GM23248 (cell line): ENCODE results near the gene EPS8L1. TPM values are rescaled to one million over a fixed set of nuclear protein-coding genes. Genes with fewer than 3 reads are reported as not detected.
A peak's percentile ranks its signal among the peaks of the same experiment; 100 is the strongest.

Experiments
- DNase-seq: peaks from one replicate; pipeline ENCODE4 v3.0.0-alpha.2; 2015
- H2AFZ ChIP-seq: fragments of 200-600 bp; sonication (generic); 2 replicates; pipeline ENCODE4 v1.6.1; 2016; ENCODE audit warnings: antibody characterized with exemption
- H3F3A ChIP-seq: fragments of 200-600 bp; sonication (generic); 2 replicates; pipeline ENCODE4 v1.6.1; 2016; ENCODE audit warnings: mild to moderate bottlenecking, antibody characterized with exemption, mixed run types; ENCODE audit not compliant: insufficient read depth
- H3K27ac ChIP-seq: fragments of 200-600 bp; sonication (generic); 2 replicates; pipeline ENCODE4 v1.5.1; 2016; ENCODE audit warnings: mild to moderate bottlenecking
- H3K27me3 ChIP-seq: fragments of 200-600 bp; sonication (generic); replicated peaks from 2 replicates; pipeline ENCODE4 v1.6.1; 2016; ENCODE audit warnings: mild to moderate bottlenecking; ENCODE audit not compliant: insufficient read depth
- H3K36me3 ChIP-seq: fragments of 200-600 bp; sonication (generic); 2 replicates; pipeline ENCODE4 v1.6.1; 2016; ENCODE audit warnings: low read depth, mild to moderate bottlenecking
- H3K4me1 ChIP-seq: fragments of 200-600 bp; sonication (generic); 2 replicates; pipeline ENCODE4 v1.6.1; 2016; ENCODE audit warnings: mild to moderate bottlenecking; ENCODE audit not compliant: insufficient read depth
- H3K4me2 ChIP-seq: fragments of 200-600 bp; sonication (generic); one replicate; pipeline ENCODE4 v1.6.1; 2016; ENCODE audit warnings: mild to moderate bottlenecking; ENCODE audit not compliant: unreplicated experiment
- H3K4me3 ChIP-seq: fragments of 200-600 bp; sonication (generic); 2 replicates; pipeline ENCODE4 v1.5.1; 2016; ENCODE audit warnings: mild to moderate bottlenecking
- H3K79me2 ChIP-seq: fragments of 200-600 bp; sonication (generic); 2 replicates; pipeline ENCODE4 v1.6.1; 2016; ENCODE audit warnings: mild to moderate bottlenecking; ENCODE audit not compliant: insufficient read depth
- H3K9ac ChIP-seq: fragments of 200-600 bp; sonication (generic); 2 replicates; pipeline ENCODE4 v1.6.1; 2016; ENCODE audit warnings: mild to moderate bottlenecking
- H3K9me2 ChIP-seq: fragments of 200-600 bp; sonication (generic); 2 replicates; pipeline ENCODE4 v1.6.1; 2016; ENCODE audit warnings: mixed run types, mild to moderate bottlenecking, moderate library complexity; ENCODE audit not compliant: insufficient read depth
- H3K9me3 ChIP-seq: fragments of 200-600 bp; sonication (generic); one replicate; pipeline ENCODE4 v1.6.1; 2017; ENCODE audit warnings: low read depth
- H4K20me1 ChIP-seq: fragments of 200-600 bp; sonication (generic); 2 replicates; pipeline ENCODE4 v1.6.0; 2016; ENCODE audit not compliant: insufficient read depth
- EZH2 ChIP-seq: fragments of 200-600 bp; sonication (generic); IDR thresholded peaks from 2 replicates; pipeline ENCODE4 v1.6.1; 2018; ENCODE audit warnings: antibody characterized with exemption, mild to moderate bottlenecking; ENCODE audit not compliant: insufficient read depth, poor library complexity, severe bottlenecking
- EZH2phosphoT487 ChIP-seq: fragments of 200-600 bp; sonication (generic); IDR thresholded peaks from 2 replicates; pipeline ENCODE4 v1.6.1; 2018; ENCODE audit warnings: antibody characterized with exemption, moderate library complexity, mild to moderate bottlenecking, low read depth; ENCODE audit not compliant: insufficient read depth
- WGBS, 2 experiments: methylation state at CpG; one replicate each; pipeline ENCODE4 v1.1.6; 2015 to 2017; ENCODE audit warnings: low lambda C conversion rate in 2 of 2, low coverage in 1 of 2; ENCODE audit errors: missing lambda C conversion rate in 2 of 2; 5-methylcytosine and 5-hydroxymethylcytosine counted together
- in situ Hi-C: fragments of 300-500 bp; cut with MboI; formaldehyde crosslinking; loops from 2 replicates; pipeline ENCODE4 v1.15.0; 2020
- polyA plus RNA-seq: library from polyadenylated mRNA; unstranded; fragments of >200 nt; fragmentation: Nextera tagmentation; extraction: Ambion mirVana; gene quantifications from 2 replicates; pipeline ENCODE4 v1.2.1, GENCODE V29; 2016
- total RNA-seq: library from RNA; depleted of rRNA; stranded (reverse); fragments of >200 nt; shearing (Covaris generic); gene quantifications from 2 replicates; pipeline ENCODE4 v1.2.3, GENCODE V29; 2014

The EPS8L1 gene
- total and polyA plus RNA-seq, 2 experiments from 2014 or later: 0.76 to 1.1 TPM

- peaks cover 26% of the 10 kb centered on the region for H3K4me1 ChIP-seq
- H4K20me1 ChIP-seq: no peaks in the 10 kb centered on the region
- H3K9me2 ChIP-seq: no peaks in the 10 kb centered on the region
- H3K36me3 ChIP-seq: no peaks in the 10 kb centered on the region
- peaks cover 64% of the 10 kb centered on the region for H3K79me2 ChIP-seq
- TF ChIP-seq EZH2 (no peak), EZH2phosphoT487 (no peak)
- DNase-seq: peak; percentile 52
- no peaks in the 10 kb centered on the region; the same call in 1 of the 2 replicates for H3F3A ChIP-seq
- H3K9ac ChIP-seq: peak overlapping the region; percentile 90
- H3K9me3 ChIP-seq: no peaks in the 10 kb centered on the region
- no peak overlapping the region for H2AFZ ChIP-seq
- in situ Hi-C loops: no loop called here
- H3K4me3 ChIP-seq: peak overlapping the region; percentile 93
- H3K27ac ChIP-seq: peak overlapping the region; percentile 76
- H3K4me2 ChIP-seq: peak overlapping the region; percentile 87
- WGBS, 2 experiments: 42 to 45% methylated on average over 11 to 13 of the region's 13 CpGs
- H3K27me3 ChIP-seq: no peaks in the 10 kb centered on the region
Measured at GRCh38 chr19:55115446-55116065, 39.9 kb downstream of the EPS8L1 start.

- Histone ChIP-seq H3K9ac (peak overlapping the region; percentile 90), H3K9me3 (no peaks in the 10 kb centered on the region), H3K4me1 (peaks cover 26% of the 10 kb centered on the region), H3K4me2 (peak overlapping the region; percentile 87), H3K4me3 (peak overlapping the region; percentile 93), H3K79me2 (peaks cover 57% of the 10 kb centered on the region), H3K36me3 (no peaks in the 10 kb centered on the region), H2AFZ (peak overlapping the region; percentile 34; the same call in 1 of the 2 replicates), H3F3A (no peaks in the 10 kb centered on the region; the same call in 1 of the 2 replicates), H3K27me3 (no peaks in the 10 kb centered on the region), H4K20me1 (no peaks in the 10 kb centered on the region), H3K9me2 (no peaks in the 10 kb centered on the region), H3K27ac (peak overlapping the region; percentile 76)
- in situ Hi-C loops: no loop called here
- 0 to 1% methylated on average over 19 to 25 of the region's 25 CpGs for WGBS, 2 experiments
- peak; percentile 89 for DNase-seq
- TF ChIP-seq EZH2 (no peak), EZH2phosphoT487 (no peak)
Measured at GRCh38 chr19:55116232-55116858, 40.7 kb downstream of the EPS8L1 start.

GRCh38 chr19:55116859-55117662 lies 41.4 kb downstream of the EPS8L1 start, which contains the start of gene PPP1R12C:
PPP1R12C (minus strand) TSS chr19:55117637; CDS start chr19:55117543, 94 bp downstream.
- in situ Hi-C loops: no loop called here

More at GRCh38 chr19:55116859-55117662, 41.4 kb downstream of the EPS8L1 start, which contains the start of gene PPP1R12C:
- peak within 1 kb of the TSS; percentile 76 for H3K27ac ChIP-seq
- no peaks in the 10 kb centered on the region; the same call in 1 of the 2 replicates for H3F3A ChIP-seq
- no peaks in the 10 kb centered on the region for H3K27me3 ChIP-seq
- H4K20me1 ChIP-seq: no peaks in the 10 kb centered on the region
- TF ChIP-seq EZH2phosphoT487: no peak
- no peak for TF ChIP-seq EZH2
- H3K9me2 ChIP-seq: no peaks in the 10 kb centered on the region
- peaks cover 26% of the 10 kb centered on the region for H3K4me1 ChIP-seq
- peak within 1 kb of the TSS; percentile 93 for H3K4me3 ChIP-seq
- H2AFZ ChIP-seq: peak within 1 kb of the TSS; percentile 92
- H3K79me2 ChIP-seq: peaks cover 50% of the 10 kb centered on the region
- no peaks in the 10 kb centered on the region for H3K9me3 ChIP-seq
- no peaks in the 10 kb centered on the region for H3K36me3 ChIP-seq
- peak within 1 kb of the TSS; percentile 90 for H3K9ac ChIP-seq
- DNase-seq: peak; percentile 59
- H3K4me2 ChIP-seq: peak within 1 kb of the TSS; percentile 87
- WGBS, 2 experiments: 1 to 2% methylated on average over 18 to 54 of the region's 97 CpGs
